PC-9 (cell line): ENCODE data around the gene ANKRD13A. TPM values are rescaled to one million over a fixed set of nuclear protein-coding genes. Genes with fewer than 3 reads are reported as not detected.

Experiments used
- BruUV-seq: library from RNA; stranded (reverse); fragments of 400-500 nt; replicated peaks from 2 replicates; lab custom pipeline; 2021; lab: Mats Ljungman, UMichigan
- CTCF ChIA-PET: fragments of 300-600 bp; sonication (Branson Sonifier 250); formaldehyde crosslinking; loops from one replicate; lab custom pipeline; 2022; ENCODE audit warnings: antibody characterized with exemption; lab: Charles Lee
- POLR2A ChIA-PET: fragments of 300-600 bp; sonication (Branson Sonifier 250); formaldehyde crosslinking; loops from one replicate; lab custom pipeline; 2022; ENCODE audit warnings: antibody characterized with exemption; ENCODE audit not compliant: unreplicated experiment; lab: Charles Lee
- DNase-seq, 2 experiments: peaks; one replicate each; pipeline versions ENCODE4 v3.0.0 to v3.0.0-alpha.2; 2015 to 2022; ENCODE audit warnings: mixed read lengths in 1 of 2
- H2AFZ ChIP-seq: fragments of 200-600 bp; sonication (generic); 2 replicates; pipeline ENCODE4 v1.8.1; 2017; ENCODE audit warnings: antibody characterized with exemption
- H3F3A ChIP-seq: fragments of 200-600 bp; sonication (generic); 2 replicates; pipeline ENCODE4 v1.8.1; 2017; ENCODE audit warnings: antibody characterized with exemption, mild to moderate bottlenecking, low read depth; ENCODE audit not compliant: insufficient read depth
- H3K27ac ChIP-seq: fragments of 200-600 bp; sonication (generic); 2 replicates; pipeline ENCODE4 v1.6.1; 2016; ENCODE audit warnings: mixed run types
- H3K27me3 ChIP-seq: fragments of 200-600 bp; sonication (generic); 2 replicates; pipeline ENCODE4 v1.6.1; 2016; ENCODE audit warnings: low read depth, mixed run types; ENCODE audit not compliant: insufficient read depth
- H3K36me3 ChIP-seq: fragments of 200-600 bp; sonication (generic); 2 replicates; pipeline ENCODE4 v1.6.1; 2016; ENCODE audit warnings: low read depth, mixed run types
- H3K4me1 ChIP-seq: fragments of 200-600 bp; sonication (generic); replicated peaks from 2 replicates; pipeline ENCODE4 v1.6.1; 2016; ENCODE audit warnings: mixed run types; ENCODE audit not compliant: insufficient read depth
- H3K4me2 ChIP-seq: fragments of 200-600 bp; sonication (generic); 2 replicates; pipeline ENCODE4 v1.6.1; 2017; ENCODE audit warnings: mixed run types
- H3K4me3 ChIP-seq: fragments of 200-600 bp; sonication (generic); 2 replicates; pipeline ENCODE4 v1.6.1; 2016; ENCODE audit warnings: mixed run types
- H3K79me2 ChIP-seq: fragments of 200-600 bp; sonication (generic); 2 replicates; pipeline ENCODE4 v1.6.1; 2017; ENCODE audit warnings: low read depth, mixed run types
- H3K9me2 ChIP-seq: fragments of 200-600 bp; sonication (generic); 2 replicates; pipeline ENCODE4 v1.8.1; 2017; ENCODE audit warnings: mild to moderate bottlenecking; ENCODE audit not compliant: insufficient read depth
- H3K9me3 ChIP-seq: fragments of 200-600 bp; sonication (generic); 2 replicates; pipeline ENCODE4 v1.8.1; 2016; ENCODE audit warnings: low read depth; ENCODE audit not compliant: insufficient read depth
- H4K20me1 ChIP-seq: fragments of 200-600 bp; sonication (generic); 2 replicates; pipeline ENCODE4 v1.8.1; 2017; ENCODE audit not compliant: insufficient read depth
- EZH2 ChIP-seq: fragments of 200-600 bp; sonication (generic); IDR thresholded peaks from 2 replicates; pipeline ENCODE4 v1.8.0; 2017; ENCODE audit warnings: antibody characterized with exemption, low read depth
- intact Hi-C: fragments of 100-400 bp; cut with micrococcal nuclease; formaldehyde crosslinking; loops from one replicate; pipeline ENCODE4 v1.10.0; 2022; ENCODE audit not compliant: unreplicated experiment
- total RNA-seq: library from RNA; stranded (reverse); gene quantifications from 2 replicates; pipeline ENCODE4 v1.2.3, GENCODE V29; 2021
- TF ChIP-seq, protein P1 (sequence below): fragments of 200-600 bp; sonication (generic); conservative IDR thresholded peaks from 2 replicates; pipeline ENCODE4 v1.6.1; 2017; ENCODE audit warnings: mixed run types, antibody characterized with exemption, mild to moderate bottlenecking, moderate library complexity

Gene ANKRD13A
- total RNA-seq, 1 experiment from 2014 or later: 66.9 TPM

DNA sequence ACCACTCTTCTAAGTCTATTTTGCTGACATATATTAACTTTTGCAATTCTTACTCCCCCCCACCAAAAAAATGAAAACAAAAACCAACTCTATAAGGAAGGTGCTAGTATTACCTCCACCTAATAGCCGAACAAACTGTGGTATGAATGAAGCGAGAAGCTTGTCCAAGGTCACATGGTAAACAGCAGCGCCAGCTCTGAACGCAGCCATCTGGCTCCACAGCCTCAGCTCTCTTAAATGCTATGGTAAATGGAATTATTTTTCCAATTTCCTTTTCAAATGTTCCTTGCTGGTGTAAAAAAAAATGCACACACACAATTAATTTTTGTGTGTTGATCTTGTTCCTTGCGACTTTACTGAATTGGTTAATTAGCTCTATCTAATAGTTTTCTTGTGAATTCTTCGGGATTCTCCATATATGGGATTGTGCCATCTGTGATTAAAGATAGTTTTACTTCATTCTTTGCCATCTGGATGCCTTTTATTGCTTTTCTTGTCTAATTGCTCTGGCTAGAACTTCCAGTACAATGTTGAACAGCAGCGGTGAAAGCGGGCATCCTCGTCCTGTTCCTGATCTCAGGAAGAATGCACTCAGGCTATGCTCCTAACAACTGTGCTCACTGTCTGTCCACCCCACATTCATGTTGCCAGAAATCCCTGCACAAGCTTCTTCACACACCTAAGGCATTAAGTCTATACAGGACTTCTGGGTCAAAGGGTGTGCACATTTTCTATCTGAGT lies 59.8 kb downstream of the ANKRD13A start:
- H2AFZ ChIP-seq: no peak overlapping the region
- H3K4me1 ChIP-seq: peaks cover 20% of the 10 kb centered on the region
- H3K4me3 ChIP-seq: no peak overlapping the region
- H3K36me3 ChIP-seq: no peaks in the 10 kb centered on the region
- H3F3A ChIP-seq: peaks cover 20% of the 10 kb centered on the region
- DNase-seq: no peak
- no peak overlapping the region for H3K27ac ChIP-seq
- intact Hi-C loops: no loop called here
- H3K9me3 ChIP-seq: no peaks in the 10 kb centered on the region
- H3K27me3 ChIP-seq: no peaks in the 10 kb centered on the region
- H3K4me2 ChIP-seq: no peak overlapping the region
- H4K20me1 ChIP-seq: no peaks in the 10 kb centered on the region
- TF ChIP-seq, protein P1, sequence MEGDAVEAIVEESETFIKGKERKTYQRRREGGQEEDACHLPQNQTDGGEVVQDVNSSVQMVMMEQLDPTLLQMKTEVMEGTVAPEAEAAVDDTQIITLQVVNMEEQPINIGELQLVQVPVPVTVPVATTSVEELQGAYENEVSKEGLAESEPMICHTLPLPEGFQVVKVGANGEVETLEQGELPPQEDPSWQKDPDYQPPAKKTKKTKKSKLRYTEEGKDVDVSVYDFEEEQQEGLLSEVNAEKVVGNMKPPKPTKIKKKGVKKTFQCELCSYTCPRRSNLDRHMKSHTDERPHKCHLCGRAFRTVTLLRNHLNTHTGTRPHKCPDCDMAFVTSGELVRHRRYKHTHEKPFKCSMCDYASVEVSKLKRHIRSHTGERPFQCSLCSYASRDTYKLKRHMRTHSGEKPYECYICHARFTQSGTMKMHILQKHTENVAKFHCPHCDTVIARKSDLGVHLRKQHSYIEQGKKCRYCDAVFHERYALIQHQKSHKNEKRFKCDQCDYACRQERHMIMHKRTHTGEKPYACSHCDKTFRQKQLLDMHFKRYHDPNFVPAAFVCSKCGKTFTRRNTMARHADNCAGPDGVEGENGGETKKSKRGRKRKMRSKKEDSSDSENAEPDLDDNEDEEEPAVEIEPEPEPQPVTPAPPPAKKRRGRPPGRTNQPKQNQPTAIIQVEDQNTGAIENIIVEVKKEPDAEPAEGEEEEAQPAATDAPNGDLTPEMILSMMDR: no peak
- no peak for TF ChIP-seq EZH2
- no peaks in the 10 kb centered on the region for H3K79me2 ChIP-seq
- H3K9me2 ChIP-seq: no peaks in the 10 kb centered on the region
- CTCF ChIA-PET: no interaction called here
- no TSS peak for BruUV-seq
- POLR2A ChIA-PET: interaction anchor here (0.6 kb wide), 1 partner anchor 345 kb away, joined by 4 read pairs; no protein-coding TSS in a partner anchor

DNA sequence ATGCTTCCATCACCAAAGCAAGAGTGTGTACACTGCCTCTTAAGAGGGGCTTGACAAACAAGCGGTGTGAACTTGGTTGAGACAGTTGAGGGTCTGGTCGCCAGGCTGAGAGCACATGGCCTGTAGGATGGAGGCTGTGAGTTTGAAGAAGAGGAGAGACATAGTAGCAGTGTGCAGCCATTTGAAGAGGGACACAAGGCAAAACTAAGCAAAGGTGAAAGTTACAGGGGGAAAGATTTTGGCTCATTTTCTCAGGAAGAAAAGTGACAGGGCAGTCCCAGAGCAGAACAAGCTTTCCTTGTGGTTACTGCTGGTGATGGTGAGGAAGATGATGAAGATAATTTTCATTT lies 60.4 kb downstream of the ANKRD13A start:
- no peak overlapping the region for H3K4me2 ChIP-seq
- H2AFZ ChIP-seq: no peak overlapping the region
- no peaks in the 10 kb centered on the region for H4K20me1 ChIP-seq
- no peaks in the 10 kb centered on the region for H3K9me3 ChIP-seq
- no peaks in the 10 kb centered on the region for H3K9me2 ChIP-seq
- ChIA-PET POLR2A (no interaction called here), CTCF (no interaction called here)
- no peak overlapping the region for H3K27ac ChIP-seq
- BruUV-seq: no TSS peak
- H3K79me2 ChIP-seq: no peaks in the 10 kb centered on the region
- H3K36me3 ChIP-seq: no peaks in the 10 kb centered on the region
- peaks cover 19% of the 10 kb centered on the region for H3K4me1 ChIP-seq
- intact Hi-C loops: no loop called here
- H3K4me3 ChIP-seq: no peak overlapping the region
- DNase-seq: no peak
- no peak for TF ChIP-seq EZH2
- TF ChIP-seq, protein P1: no peak
- peaks cover 19% of the 10 kb centered on the region for H3F3A ChIP-seq
- no peaks in the 10 kb centered on the region for H3K27me3 ChIP-seq

DNA sequence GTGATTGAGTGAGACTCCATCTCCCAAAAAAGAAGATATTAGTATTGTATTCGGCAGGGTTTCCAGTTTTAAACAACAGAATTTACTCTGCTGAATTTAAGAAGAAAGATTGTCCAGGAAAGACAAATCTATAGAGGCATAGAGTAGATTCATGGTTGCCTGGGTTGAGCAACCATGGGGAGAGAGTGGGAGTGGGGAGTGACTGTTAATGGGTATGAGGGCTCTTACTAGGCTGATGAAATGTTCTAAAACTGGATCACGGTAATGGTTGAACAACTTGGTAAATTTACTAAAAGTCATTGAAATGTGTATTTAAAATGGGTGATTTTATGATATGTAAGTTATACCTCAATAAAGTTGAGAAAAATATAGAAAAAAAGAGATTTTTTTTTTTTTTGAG lies 63.0 kb downstream of the ANKRD13A start:
- no TSS peak for BruUV-seq

More for the DNA sequence above, 63.0 kb downstream of the ANKRD13A start:
- Histone ChIP-seq H3K4me3 (no peak overlapping the region), H3K79me2 (no peaks in the 10 kb centered on the region), H3K27ac (no peak overlapping the region), H4K20me1 (no peaks in the 10 kb centered on the region), H3K4me2 (no peak overlapping the region), H3K9me2 (no peaks in the 10 kb centered on the region), H3F3A (no peaks in the 10 kb centered on the region), H3K27me3 (0 out of 2 replicates have a peak, but pooled peaks cover 3% of the 10 kb centered on the region), H3K4me1 (0 out of 2 replicates have a peak, but pooled peaks cover 4% of the 10 kb centered on the region), H3K36me3 (no peaks in the 10 kb centered on the region), H2AFZ (no peak overlapping the region), H3K9me3 (no peaks in the 10 kb centered on the region)
- no peak for TF ChIP-seq EZH2
- TF ChIP-seq, protein P1: no peak
- POLR2A ChIA-PET: no interaction called here
- DNase-seq: no peak
- CTCF ChIA-PET: no interaction called here
- intact Hi-C loops: no loop called here
